ENCODE data around the gene C10orf95.

DNA sequence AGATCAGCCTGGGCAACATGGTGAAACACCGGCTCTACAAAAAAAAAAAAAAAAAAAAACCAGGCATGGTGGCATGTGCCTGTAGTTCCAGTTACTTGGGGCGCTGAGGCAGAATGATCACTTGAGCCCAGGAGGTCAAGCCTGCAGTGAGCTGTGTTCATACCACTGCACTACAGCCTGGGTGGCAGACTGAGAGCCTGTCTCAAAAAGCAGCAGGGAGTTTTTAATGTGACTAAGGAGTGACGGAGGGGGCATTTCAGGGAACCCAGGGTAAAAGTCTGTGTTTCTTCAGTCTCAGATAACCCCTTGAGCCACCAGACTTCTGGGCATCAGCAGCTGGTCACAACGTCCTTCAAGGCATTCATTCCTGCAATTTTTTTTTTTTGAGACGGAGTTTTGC is 2.2 kb upstream of the C10orf95 start:
- TF ChIP-seq TCF7L2 (IDR thresholded peaks at IDR 0.05; ENCODE audit: low read depth, low read length) (no peak), SIN3A (IDR thresholded peaks at IDR 0.05; ENCODE audit: borderline replicate concordance, insufficient read depth, low read depth, low read length) (no peak), POLR2AphosphoS5 (IDR thresholded peaks at IDR 0.05; ENCODE audit: low read depth, low read length) (no peak)
- TF ChIP-seq, protein P1, sequence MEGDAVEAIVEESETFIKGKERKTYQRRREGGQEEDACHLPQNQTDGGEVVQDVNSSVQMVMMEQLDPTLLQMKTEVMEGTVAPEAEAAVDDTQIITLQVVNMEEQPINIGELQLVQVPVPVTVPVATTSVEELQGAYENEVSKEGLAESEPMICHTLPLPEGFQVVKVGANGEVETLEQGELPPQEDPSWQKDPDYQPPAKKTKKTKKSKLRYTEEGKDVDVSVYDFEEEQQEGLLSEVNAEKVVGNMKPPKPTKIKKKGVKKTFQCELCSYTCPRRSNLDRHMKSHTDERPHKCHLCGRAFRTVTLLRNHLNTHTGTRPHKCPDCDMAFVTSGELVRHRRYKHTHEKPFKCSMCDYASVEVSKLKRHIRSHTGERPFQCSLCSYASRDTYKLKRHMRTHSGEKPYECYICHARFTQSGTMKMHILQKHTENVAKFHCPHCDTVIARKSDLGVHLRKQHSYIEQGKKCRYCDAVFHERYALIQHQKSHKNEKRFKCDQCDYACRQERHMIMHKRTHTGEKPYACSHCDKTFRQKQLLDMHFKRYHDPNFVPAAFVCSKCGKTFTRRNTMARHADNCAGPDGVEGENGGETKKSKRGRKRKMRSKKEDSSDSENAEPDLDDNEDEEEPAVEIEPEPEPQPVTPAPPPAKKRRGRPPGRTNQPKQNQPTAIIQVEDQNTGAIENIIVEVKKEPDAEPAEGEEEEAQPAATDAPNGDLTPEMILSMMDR (IDR thresholded peaks at IDR 0.05), result no peak

Measured in Panc1 (cell line).